SHP77 treated with DMSO at 0.1 percent for 48 hours (cell line): ENCODE measurements around the gene TMCO1.
"Not testable (repeated sequence)": the region's sequence is repeated elsewhere in the genome, so short reads cannot be mapped to it uniquely, and the experiment has no call there.

Source experiments
- DNase-seq: peaks from one replicate; lab custom pipeline; 2025; lab: John Stamatoyannopoulos, UW

The TMCO1 gene, protein sequence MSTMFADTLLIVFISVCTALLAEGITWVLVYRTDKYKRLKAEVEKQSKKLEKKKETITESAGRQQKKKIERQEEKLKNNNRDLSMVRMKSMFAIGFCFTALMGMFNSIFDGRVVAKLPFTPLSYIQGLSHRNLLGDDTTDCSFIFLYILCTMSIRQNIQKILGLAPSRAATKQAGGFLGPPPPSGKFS

DNA sequence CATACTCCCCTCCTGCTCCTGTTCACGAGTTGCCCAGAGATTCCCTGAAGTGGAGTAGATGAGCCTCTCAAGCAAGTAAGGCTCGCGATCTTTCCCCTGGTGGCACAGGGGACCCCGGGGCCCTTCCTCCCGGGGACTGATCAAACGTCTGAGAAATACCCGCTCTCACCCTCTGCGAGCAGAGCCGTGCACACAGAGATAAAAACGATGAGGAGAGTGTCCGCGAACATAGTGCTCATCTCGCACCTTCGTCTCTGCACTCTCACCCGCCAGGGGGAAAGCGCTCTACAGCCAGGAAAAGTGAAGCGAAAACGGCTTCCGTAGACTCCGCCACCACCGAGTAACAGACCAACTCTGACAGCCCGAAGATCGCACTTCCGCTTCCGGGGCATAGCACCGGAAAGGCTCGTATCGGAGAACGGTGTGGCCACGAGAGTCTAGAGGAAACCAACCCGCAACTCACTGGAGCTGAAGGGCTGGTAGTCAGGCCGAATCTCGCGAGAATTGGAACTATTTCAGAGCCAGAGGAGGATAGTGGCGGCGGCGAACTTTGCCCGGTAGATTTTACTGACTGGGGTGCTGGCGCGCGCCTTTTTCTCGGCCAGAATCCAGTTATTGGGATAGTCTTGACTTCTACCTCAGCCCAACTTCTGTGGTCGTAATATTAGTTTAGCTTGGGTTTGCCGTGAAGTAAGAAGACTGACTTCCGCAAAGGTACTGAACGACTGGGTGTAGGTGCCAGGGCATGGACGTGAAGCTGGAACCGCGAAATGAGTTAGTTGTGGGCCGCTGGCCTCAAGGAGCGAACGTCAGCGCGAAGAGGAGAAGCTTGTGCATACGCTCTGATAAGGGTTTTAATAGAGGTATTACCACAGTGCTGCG is at the start of gene TMCO1:
Gene TMCO1 (minus strand): TSS at position 356 of the 882 bp plus-strand sequence. CDS start 117 bp downstream, at position 239.
- peak; percentile 100 for DNase-seq

DNA sequence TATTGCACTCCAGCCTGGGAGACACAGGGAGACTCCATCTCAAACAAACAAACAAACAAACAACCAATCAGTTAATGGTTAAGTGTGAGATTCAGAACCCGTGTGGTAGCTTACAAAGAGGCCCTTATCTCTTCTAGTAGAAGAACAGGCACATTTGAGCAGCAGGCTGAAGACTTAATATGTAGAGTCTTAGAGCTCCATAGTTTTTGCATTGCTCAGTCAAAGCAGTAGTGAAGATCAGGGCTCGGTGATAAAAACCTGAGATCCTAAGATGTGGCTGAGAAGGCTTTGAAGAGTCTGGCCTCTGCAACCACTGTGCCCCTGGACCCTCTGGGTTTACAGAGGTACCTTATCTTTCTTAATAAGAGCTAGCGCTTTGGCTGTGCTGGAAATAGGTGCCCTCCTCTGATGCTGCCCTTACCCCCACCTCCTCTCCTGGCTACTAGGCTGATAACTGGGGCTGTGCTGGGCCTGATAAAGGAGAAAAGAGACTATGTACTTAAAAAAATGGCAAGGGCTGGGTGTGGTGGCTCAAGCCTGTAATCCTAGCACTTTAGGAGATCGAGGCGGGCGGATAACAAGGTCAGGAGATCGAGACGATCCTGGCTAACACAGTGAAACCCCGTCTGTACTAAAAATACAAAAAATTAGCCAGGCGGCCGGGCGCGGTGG is 48.3 kb upstream of the TMCO1 start:
- DNase-seq, result no peak

DNA sequence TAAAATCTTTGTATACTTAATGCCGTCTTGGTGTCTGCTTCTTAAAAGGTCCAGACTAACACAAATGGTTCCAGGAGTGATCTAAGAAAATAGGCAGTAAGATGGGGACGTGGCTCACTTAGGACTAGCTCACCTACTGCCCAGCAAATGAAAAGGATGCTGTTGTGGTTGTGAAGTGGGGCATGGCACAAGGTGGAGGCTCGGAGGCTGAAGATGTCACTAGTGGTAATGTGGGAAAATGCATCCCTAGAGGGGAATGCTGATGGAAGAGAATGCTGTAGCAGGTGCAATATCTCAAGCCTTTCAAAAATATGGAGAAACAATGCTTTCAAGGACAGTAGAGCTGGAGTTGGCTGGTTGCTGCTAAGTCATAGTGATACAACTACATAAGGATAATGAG is 47.5 kb upstream of the TMCO1 start:
- no peak for DNase-seq

DNA sequence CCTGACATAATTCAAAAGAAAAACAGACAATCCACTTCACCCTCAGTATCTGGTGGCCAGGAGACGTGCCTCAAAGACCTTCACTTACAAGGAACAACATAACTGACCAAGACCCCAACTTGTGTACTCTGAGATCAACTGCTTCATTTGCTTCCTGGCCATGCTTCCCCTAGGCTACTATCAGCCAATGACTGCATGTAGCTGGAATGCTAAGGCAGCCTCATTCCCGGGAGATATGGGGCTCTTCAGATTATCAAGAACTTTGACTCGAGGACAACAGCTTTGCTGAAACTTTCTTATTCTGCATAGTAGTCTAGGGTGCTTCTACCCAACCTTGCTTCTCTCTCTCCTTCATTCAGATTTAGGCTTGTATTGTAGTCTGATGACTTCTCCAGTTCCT is 47.1 kb upstream of the TMCO1 start:
- no peak for DNase-seq

DNA sequence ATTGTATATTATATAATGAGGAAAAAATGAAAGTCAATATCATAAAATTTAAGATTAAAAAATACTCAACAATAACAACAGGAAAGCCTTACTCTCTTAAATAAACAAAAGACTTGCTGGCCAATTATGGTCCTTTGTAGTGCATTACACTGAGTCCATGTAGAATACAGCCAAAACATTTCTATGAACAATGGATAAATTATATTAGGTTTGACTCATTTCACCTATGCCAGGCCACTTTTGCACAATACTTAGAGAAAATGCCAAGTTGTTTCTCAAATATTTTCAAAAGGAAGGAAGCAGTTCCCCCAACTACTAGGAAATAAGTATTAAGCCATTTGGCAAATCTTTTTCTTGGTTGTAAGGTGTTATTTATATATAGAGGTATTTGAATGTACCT is 38.9 kb upstream of the TMCO1 start:
- no peak for DNase-seq

DNA sequence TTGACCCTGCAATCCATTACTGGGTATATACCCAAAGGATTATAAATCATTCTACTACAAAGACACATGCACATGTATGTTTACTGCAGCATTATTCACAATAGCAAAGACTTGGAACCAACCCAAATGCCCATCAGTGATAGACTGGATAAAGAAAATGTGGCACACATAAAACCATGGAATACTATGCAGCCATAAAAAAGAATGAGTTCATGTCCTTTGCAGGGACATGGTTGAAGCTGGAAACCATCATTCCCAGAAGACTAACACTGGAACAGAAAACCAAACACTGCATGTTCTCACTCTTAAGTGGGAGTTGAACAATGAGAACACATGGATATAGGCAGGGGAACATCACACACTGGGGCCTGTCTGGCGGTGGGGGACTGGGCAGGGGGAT is 35.8 kb upstream of the TMCO1 start:
- not testable (repeated sequence) for DNase-seq

DNA sequence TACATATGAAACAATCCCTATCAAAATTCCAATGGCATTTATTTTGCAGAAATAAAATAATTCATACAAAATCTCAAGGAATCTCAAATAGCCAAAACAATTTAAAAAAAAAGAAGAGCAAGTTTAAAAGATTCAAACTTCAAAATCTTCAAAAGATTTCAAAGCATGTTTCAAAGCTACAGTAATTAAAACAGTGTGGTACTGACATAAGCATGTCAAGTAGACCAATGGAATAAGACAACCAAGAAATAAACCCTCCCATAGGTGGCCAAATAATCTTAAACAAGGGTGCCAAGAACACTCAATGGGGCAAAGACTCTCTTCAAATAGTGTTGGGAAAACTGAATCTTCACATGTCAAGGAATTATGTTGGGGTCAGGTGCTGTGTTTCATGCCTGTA is 30.7 kb upstream of the TMCO1 start:
- no peak for DNase-seq

DNA sequence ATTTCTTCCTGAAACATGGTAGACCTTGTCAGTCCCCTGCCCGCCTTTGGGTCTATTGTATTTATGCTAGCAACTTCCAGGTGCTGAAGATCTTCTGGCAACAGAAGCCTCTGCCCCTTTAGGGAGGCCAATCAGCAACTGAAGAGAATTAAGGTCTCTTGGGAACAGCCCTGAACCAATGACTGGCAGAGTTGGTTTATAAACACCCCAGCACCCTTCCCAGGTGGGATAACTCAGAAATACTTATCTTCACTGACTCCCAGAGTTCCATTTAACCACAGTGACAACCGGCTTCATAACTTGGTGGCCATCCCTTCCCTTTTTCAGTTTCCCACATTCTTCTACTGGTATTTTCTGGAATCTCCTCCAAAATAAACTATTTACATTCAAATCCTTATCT is 27.2 kb upstream of the TMCO1 start:
- DNase-seq, result no peak

DNA sequence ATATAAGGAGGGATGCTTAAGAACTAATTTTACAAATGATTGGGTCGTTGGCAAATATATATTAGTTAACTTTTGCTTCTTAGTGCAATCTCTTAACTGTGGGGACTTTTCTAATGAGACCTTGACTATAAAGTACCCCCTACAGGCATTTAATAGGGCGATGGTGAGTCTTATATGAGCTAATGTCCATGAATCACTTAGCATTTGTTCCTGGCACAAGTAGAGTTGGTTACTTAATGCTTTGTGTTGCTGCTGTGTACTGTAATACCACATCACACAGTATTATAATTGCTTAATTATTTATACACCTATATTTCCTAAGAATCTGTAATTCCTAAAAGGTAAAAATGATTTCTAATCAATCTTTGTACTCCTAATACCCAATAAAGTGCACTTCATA is 25.3 kb upstream of the TMCO1 start:
- DNase-seq, result no peak

DNA sequence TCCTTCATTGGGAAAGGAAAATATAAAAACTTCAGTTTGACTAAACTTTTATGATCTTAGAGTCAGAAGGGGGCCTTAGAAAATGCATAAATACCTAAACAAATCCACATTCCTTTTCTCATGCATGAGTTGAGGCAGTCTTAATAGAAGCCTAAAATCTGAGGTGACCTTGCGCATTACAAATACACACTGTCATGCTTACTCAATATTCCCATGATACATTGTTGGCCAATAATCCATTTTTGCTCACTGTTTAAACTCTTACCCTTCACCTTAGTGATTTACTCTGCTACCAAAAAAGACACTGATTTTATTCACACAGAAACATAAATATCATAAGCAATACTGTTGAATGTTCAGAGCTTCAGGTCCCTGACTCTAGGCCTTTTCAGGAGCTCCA is 19.1 kb upstream of the TMCO1 start:
- DNase-seq, result no peak

DNA sequence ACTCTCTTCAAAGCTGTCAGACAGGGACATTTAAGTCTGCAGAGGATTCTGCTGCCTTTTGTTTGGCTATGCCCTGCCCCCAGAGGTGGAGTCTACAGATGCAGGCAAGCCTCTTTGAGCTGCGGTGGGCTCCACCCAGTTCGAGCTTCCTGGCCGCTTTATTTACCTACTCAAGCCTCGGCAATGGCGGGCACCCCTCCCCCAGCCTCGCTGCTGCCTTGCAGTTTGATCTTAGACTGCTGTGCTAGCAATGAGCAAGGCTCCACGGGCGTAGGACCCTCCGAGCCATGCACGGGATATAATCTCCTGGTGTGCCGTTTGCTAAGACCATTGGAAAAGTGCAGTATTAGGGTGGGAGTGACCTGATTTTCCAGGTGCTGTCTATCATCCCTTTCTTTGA is 14.9 kb upstream of the TMCO1 start:
- DNase-seq, result peak; percentile 49

DNA sequence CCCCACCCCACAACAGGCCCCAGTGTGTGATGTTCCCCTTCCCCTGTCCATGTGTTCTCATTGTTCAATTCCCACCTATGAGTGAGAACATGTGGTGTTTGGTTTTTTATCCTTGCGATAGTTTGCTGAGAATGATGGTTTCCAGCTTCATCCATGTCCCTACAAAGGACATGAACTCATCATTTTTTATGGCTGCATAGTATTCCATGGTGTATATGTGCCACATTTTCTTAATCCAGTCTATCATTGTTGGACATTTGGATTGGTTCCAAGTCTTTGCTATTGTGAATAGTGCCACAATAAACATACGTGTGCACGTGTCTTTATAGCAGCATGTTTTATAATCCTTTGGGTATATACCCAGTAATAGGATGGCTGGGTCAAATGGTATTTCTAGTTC is 9.5 kb upstream of the TMCO1 start:
- DNase-seq, result not testable (repeated sequence)

DNA sequence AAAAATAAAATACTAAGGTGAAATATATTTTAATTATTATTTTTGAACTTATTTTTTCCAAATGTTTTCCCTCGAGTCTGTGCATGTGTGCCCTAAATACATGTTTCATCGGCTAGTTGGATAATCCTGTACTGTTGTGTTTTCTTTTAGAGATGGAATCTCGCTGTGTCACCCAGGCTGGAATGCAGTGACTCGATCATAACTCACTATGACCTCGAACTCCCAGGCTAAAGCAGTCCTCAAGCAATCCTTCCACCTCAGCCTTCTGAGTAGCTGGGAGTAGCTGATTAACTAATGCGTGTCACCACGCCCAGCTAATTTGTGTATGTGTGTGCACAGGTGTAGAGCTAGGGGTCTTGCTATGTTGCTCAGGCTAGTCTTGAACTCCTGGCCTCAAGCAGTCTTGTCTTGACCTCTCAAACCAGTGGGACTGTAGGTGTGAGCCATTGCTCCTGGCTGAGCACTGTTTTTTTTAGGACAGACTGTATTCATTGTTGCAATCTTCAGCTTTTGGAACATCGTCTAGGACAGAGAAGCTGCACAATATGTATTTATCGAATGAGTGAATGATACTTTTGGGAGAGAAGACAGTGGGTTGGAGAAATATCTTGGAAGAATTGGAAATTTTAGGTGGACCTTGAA is 4.8 kb upstream of the TMCO1 start:
- no peak for DNase-seq

DNA sequence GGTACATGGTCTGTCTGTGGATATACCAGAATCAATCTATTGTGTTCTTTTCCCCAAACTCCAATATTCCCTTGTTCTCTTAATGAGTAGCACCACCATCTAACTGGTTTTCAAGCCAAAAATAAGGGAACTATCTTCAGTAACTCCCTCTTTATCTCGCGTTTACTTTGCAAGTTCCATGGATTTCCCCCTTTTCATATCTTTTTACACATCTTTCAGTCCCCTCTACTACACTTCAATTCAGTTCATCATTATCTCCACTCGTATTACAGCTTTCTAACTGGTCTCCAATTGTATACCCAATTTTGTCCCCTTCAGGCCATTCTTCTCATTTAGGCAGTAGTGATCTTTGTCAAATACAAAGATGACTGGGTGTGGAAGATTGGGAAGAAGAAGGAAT is 4.1 kb upstream of the TMCO1 start:
- no peak for DNase-seq

DNA sequence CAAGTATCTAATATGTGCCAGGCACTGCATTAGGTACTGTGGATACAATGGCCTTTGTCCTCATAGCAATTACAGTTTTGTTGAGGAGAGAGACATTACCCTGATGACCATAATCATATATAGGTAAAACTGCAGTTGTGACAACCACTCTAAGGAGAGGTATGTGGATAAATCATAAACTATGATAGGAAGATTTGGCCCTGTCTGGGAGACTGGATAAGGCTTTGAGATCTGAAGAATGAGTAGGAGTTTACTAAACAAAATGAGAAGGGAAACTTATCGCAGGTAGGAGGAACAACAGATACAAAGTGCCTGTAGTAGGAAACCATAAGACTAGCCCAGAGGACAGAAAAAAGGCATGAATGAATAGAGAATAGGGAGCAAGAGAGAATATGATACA is 4.4 kb downstream of the TMCO1 start:
- DNase-seq, result no peak

DNA sequence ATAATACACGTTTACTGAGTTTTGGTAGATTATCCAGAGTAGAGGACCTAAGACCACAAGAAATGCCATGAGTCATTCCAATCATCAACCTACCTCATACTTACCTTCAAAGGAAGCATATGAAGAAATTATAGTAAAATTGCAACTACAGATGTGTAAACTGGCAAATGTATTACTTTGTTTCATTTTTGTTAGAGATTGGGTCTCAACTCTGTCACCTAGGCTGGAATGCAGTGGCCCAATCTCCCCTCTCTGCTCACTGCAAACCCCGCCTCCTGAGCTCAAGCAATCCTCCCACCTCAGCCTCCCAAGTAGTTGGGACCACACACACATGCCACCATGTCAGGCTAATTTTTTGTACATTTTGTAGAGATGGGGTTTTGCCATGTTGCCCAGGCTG is 5.2 kb downstream of the TMCO1 start:
- DNase-seq, result no peak

DNA sequence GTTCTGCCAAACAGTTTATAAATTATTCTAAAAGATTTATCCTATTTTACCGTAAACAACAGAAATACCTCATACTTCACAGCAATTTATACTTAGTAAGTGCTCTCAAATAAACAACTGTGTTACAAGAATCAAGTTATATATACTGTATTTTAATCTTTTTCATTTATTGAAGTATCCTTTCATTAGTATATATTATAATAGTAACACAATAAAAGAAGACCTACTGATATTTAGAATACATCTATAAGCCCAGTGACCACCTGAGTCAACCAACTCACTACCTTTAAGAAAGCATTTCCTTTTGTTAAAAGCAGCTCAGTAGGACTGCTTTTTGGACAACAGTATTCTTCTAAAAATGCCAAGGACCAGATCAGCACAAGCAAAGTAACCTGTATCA is 5.9 kb downstream of the TMCO1 start:
- DNase-seq, result no peak

DNA sequence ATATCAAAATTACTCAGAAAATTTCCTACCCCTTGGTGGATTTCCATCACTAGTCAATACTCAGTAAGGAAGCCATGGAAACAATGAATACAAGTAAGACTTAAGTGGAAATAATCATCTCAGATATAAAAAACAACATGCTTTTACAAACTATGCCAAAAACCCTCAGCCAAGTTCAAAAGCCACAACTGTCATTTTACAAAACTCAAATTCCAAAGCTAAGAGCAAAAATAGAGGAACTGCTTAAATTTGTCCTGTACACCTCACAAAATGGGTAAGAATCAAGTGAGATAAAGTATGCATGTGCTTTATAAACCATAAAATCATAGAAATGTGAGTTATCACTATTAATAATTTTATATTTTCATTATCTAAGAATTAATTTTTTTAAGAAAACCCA is 9.6 kb downstream of the TMCO1 start:
- no peak for DNase-seq

DNA sequence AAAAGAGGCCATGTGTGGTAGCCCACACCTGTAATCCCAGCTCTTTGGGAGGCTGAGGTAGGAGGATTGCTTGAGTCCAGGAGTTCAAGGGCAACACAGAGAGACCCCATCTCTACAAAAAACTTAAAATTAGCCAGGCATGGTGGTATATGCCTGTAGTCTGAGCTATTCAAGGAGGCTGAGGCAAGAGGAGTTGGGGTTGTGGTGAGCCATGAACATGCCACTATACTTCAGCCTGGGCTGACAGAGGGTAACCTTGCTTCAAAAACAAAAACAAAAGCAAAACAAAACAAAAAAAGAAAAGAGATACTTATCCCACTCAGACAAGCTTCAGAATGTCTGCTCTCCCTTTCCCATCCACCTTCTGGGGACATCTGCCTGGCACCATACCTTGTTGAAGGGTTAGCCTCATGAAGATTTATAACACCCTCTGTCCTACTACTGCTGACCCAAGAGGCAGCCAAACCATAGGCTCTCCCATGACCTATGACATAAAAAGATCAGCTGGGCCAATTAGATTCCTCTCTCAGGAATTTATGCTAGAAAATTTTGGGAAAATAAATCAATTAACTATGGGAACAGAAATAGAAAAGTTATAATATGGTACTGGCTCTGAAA is 13.2 kb downstream of the TMCO1 start:
- DNase-seq, result no peak

DNA sequence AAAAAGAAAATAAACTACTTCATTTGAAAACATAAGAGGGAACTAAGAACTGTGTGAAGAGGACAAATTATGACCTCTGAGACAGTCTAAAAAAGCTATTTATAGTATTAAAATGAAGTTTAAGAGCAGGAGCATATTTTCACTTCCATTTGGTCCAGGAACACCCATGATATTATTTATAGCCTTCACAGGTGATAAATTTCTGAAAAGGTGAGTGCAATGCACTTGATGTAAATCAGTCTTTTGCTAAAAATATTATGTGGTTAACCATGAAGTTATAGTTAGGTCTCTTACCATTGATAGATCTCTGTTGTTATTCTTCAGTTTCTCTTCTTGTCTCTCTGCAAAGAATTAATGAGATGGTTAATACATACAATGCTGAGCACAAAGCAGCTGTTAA is 14.7 kb downstream of the TMCO1 start:
- DNase-seq, result no peak

DNA sequence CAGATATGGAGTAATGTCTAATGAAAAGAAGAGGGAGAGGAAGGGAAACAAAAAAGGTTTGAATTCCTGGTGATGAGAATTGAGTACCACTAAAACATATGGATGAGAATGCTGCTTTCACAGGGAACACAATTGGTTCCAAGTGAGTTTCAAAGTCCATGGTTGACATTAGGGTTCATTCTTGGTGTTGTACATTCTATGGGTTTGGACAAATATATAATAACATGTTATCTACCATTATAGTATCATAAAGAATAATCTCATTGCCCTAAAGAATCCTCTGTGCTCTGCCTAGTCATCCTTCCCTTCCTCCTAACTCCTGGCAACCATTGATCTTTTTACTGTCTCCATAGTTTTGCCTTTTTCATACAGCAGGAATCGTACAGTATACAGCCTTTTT is 20.1 kb downstream of the TMCO1 start:
- no peak for DNase-seq
